A204.1 (cell line): ENCODE results near the gene PHKA1.
"Not testable (repeated sequence)": the region's sequence is repeated elsewhere in the genome, so short reads cannot be mapped to it uniquely, and the experiment has no call there.

ENCODE experiments used
- FAIRE-seq: peaks from 2 replicates; lab custom pipeline; 2012; peaks lifted over from hg19 to GRCh38; lab: Jason Lieb, UNC

Gene PHKA1

GRCh38 chrX:72713599-72714477 is at the start of gene PHKA1:
Gene PHKA1 (minus strand): TSS chrX:72714306. CDS start chrX:72713880, 426 bp downstream.
- FAIRE-seq = not testable (repeated sequence)

- FAIRE-seq = not testable (repeated sequence)
These were observed 46.3 kb upstream of the PHKA1 start for GRCh38 chrX:72760454-72760853.

DNA sequence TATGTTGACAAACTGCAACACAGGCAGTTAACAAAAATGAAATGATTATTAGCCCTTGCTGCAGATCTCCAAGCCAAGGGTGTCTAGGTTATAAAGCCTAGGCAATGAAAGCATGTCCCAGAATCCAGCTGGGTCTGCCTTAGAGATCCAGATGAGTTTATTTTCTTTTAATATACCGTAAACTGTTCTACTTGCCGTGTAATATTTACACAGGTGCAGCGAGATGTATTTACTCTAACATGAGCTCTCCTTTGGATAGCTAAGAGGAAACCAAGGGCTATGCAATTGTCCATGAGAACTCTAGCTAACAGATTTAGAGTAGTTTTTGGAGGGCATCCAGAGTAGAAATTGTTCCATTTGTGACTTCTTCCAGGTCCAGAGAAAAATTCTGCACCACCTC is 34.4 kb upstream of the PHKA1 start:
- not testable (repeated sequence) for FAIRE-seq

DNA sequence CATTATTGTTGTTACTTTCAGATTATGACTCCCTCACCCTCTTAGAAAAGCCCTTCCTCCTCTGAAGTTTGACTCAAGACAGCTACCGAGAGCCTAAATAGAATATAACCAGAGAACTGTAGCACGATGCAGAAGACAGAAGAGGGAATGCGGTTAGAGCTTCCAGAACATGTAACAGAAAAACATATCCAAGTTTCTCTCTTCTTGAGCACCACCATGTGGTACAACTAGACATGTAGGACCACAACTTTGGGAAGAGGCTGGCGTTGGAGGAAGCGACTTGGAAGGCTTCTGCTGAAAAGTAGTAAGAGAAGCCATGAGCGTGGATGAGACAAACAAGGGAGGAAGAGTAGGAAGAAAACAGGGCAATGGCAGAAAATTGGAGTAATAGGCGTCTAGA is 31.4 kb upstream of the PHKA1 start:
- FAIRE-seq = not testable (repeated sequence)

DNA sequence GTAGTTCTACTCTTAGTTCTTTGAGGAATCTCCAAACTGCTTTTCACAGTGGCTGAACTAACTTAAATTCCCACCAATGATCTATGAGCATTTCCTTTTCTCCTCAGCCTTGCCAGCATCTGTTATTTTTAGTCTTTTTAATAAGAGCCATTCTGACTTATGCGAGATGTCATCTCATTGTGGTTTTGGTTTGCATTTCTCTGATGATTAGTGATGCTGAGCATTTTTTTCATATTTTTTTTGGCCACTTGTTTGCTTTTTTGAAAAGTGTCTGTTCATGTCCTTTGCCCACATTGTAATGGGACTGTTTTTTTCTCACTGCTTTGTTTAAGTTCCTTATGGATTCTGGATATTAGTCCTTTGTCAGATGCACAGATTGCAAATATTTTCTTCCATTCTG is 21.5 kb upstream of the PHKA1 start:
- FAIRE-seq = no peak

DNA sequence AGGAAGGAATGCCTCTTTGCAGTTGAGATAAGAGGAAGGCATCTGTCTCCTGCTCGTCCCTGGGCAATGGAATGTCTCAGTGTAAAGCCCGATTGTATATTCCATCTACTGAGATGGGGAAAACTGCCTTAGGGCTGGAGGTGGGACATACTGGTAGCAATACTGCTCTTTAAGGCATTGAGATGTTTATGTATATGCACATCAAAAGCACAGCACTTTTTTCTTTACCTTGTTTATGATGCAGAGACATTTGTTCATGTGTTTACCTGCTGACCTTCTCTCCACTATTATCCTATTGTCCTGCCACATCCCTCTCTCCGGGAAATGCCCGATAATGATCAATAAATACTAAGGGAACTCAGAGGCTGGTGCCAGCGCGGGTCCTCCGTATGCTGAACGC is 19.5 kb upstream of the PHKA1 start:
- not testable (repeated sequence) for FAIRE-seq

GRCh38 chrX:72727846-72728245 is 13.7 kb upstream of the PHKA1 start:
- no peak for FAIRE-seq

- FAIRE-seq = no peak
These were observed 2.7 kb upstream of the PHKA1 start for GRCh38 chrX:72716766-72717165.

DNA sequence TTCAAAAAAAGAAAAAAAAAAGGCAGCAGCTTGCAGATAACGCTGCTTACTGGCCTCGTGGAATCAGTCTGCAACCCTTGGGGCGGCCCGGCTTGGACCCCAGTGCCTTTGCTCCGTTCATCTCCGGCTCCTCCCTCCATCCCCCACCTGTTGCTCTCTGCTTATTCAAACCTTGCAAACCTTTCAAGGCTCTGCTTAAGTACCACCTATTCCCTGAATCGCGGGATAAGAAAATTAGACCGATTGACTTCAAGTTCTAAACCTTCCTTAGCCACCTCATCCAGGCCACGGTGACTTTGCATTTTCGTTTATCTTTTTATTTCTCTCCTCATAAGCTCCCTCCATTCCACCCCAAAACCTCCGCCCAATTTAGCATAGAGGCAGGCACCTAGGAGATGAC is 1.4 kb upstream of the PHKA1 start:
- FAIRE-seq = no peak

- FAIRE-seq = no peak
These were observed 391 bp upstream of the PHKA1 start for GRCh38 chrX:72714478-72714916.

- FAIRE-seq = no peak
These were observed 976 bp downstream of the PHKA1 start for GRCh38 chrX:72713130-72713529.

DNA sequence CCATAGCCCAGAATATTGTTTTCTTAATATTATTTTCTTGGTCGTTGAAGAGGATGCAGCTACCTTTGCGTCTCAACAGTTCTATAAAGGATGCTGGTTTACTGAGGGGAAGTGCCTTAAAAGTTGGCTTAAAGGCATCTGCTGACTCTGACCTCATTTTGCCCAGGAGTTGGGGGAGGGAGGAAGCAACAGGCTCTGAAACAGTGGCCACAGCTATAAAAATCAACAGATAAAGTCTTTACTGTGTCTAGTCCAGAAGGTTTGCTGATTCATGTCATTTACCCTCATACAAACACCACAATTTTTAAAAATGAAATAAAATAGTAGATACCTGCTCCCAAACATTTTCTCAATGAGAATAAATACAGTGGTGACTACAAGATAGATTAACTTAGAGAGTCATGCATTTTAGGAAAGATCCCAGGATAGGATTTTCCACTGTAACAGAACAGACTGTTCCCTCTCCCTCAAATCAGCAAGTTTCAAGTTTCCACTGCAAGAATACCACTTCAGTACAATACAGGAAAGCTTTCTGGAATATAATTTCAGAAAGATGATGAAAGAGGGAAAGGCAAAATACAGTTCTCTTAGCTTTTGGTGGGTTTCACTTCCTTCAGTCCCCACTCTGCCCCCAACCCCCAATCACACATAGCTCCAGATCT is 1.9 kb downstream of the PHKA1 start:
- no peak for FAIRE-seq

- FAIRE-seq = no peak
These were observed 8.3 kb downstream of the PHKA1 start for GRCh38 chrX:72705814-72706213.

DNA sequence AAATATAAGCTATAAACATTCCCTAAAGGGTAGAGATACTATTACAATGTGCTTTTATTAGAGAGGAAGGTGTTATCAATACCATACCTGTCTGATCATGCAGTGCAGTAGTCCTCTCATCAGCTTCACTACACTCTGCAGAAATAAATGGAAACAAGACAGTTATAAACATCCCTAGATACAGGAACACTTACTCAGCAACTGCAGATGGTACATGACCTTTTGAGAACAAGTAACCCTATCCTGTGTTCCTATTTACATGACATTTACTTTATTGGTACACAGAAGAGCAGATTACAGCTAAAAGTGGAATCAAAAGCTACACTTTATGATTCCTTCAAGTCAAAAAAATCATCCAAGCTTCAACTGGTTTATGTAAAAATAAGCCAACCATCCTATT is 9.0 kb downstream of the PHKA1 start:
- FAIRE-seq = no peak

DNA sequence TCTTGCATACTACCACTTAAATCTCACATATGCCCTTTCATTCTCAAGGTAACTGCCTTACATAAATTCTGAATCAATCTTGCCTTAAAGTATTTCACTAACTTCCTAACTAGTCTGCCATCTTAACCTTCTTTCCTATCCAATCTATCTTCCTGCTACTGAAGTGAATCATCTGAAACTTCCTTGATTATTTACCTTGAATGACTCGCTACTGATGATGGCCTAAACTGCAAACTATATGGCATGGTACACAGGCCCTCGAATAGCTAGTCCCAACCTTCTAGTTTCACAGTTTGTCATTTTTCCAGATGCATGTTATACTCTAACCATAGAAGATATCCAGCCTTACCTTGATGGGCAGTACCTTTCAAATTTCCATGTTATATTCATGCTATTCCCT is 19.9 kb downstream of the PHKA1 start:
- FAIRE-seq = no peak

GRCh38 chrX:72693477-72693876 is 20.6 kb downstream of the PHKA1 start:
- FAIRE-seq = no peak

DNA sequence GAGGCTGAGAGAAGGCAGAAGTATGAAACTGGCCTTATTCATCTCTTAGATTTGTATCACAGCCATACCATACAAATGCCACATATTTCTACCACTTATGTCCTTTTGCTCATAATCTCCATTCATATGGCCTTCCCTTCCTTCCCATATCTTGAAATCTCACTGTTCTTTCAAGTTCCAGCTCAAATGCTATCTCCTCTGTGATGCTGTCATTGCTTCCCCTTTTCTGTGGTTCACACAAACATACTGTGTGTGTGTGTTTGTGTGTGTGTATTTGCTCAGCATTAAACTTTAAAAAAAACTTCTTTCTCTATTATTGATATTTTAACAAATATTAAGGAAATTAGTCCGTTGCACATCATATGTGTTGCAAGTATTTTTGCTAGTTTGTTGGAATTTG is 26.7 kb downstream of the PHKA1 start:
- FAIRE-seq = no peak

DNA sequence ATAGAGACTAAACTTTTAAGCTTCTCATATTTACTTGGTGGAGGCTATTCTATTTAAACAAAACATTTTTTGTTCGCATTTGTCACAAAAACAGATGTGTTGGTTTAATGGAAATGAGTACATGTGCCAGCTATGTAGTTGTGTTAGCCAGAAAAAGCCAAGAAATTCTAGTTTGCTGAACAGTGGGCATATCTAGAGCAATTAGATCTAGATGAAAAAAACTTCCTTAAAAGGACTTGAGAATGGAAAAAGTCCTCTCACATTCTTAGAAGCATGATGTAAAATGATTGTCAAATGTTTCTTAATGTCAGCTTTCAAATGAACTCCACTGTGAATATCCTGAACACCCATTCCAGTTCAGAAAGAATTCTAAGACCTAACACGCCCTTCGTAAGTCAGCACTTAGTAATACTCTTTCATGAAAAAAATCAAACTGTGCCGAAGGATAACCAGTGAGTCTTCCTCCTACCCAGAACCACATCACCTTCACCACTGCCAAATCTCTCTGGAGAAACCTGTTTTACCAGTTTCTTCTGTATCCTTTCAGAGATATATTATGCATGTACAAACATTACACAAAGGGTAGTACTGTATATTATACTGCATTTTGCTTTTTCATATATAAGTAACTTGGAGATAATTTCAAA is 28.2 kb downstream of the PHKA1 start:
- no peak for FAIRE-seq

DNA sequence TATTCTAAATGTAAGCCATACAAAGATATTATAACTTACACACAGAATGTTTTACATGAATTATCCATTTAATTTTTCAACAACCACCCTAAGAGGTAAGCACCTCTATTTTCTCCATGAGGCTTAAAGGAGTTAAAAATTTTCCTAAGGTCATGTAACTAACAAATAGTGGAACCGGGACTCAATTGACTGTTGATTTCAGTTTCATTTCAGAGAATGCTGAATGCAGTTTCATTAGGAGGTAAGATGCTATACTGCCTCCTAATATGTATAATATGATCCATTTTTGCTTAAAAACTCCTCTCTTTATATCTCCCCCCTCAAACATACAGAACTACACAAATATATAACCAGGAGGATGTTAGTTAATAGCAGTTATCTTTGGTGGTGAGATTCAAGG is 29.1 kb downstream of the PHKA1 start:
- FAIRE-seq = no peak

DNA sequence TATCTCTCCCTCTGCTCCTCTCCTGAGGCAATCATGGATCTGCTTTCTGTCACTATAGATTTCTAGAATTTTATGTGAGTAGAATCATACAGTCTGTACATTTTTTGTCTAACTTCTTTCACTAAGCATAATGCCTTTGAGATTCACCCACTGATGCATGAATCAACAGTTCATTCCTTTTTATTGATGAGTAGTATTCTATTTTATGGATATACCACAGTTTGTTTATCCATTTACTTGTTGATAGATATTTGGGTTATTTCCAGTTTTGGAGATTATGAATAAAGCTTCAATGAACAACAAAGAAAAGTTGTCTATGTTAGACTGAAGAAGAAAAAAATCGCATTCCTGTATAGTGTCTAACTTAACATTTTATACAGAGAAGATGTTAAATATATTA is 30.5 kb downstream of the PHKA1 start:
- FAIRE-seq = no peak

GRCh38 chrX:72676465-72676864 is 37.6 kb downstream of the PHKA1 start:
- FAIRE-seq = no peak

DNA sequence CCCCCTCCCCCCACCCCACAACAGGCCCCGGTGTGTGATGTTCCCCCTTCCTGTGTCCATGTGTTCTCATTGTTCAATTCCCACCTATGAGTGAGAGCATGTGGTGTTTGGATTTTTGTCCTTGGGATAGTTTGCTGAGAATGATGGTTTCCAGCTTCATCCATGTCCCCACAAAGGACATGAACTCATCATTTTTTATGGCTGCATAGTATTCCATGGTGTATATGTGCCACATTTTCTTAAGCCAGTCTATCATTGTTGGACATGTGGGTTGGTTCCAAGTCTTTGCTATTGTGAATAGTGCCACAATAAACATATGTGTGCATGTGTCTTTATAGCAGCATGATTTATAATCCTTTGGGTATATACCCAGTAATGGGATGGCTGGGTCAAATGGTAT is 40.2 kb downstream of the PHKA1 start:
- FAIRE-seq = not testable (repeated sequence)

DNA sequence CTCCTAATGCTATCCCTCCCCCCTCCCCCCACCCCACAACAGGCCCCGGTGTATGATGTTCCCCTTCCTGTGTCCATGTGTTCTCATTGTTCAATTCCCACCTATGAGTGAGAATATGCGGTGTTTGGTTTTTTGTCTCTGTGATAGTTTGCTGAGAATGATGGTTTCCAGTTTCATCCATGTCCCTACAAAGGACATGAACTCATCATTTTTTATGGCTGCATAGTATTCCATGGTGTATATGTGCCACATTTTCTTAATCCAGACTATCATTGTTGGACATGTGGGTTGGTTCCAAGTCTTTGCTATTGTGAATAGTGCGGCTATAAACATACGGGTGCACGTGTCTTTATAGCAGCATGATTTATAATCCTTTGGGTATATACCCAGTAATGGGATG is 44.6 kb downstream of the PHKA1 start:
- FAIRE-seq = not testable (repeated sequence)
